CD4-positive, alpha-beta T cell (primary cell): ENCODE results near the gene CDK4. TPM values are rescaled to one million over a fixed set of nuclear protein-coding genes. Genes with fewer than 3 reads are reported as not detected.
"Not testable (repeated sequence)": the region's sequence is repeated elsewhere in the genome, so short reads cannot be mapped to it uniquely, and the experiment has no call there.

Source experiments
- ATAC-seq: fragments of 200-7000 bp; cut with Tn5 transposase; one replicate; pipeline ENCODE4 v1.10.0; 2022; ENCODE audit warnings: mild to moderate bottlenecking; ENCODE audit not compliant: poor library complexity
- CTCF ChIA-PET: fragments of 350-600 bp; sonication (Branson Sonifier 250); formaldehyde crosslinking; loops from one replicate; lab custom pipeline; 2021; ENCODE audit warnings: antibody characterized with exemption, inconsistent platforms; lab: Charles Lee
- POLR2A ChIA-PET: fragments of 350-600 bp; sonication (Branson Sonifier 250); formaldehyde crosslinking; loops from one replicate; lab custom pipeline; 2021; ENCODE audit warnings: antibody characterized with exemption, inconsistent platforms; lab: Charles Lee
- DNase-seq, 14 experiments: peaks; one replicate each; pipeline ENCODE4 v3.0.0-alpha.2; 2013 to 2020; ENCODE audit warnings: mixed read lengths in 2 of 14
- H3K27ac ChIP-seq, 2 donors: one replicate each; pipeline versions ENCODE4 v1.5.1 to v1.7.0; 2013; ENCODE audit warnings: low read length in 2 of 2, low read depth in 1 of 2, mild to moderate bottlenecking in 1 of 2
- H3K27me3 ChIP-seq, 2 experiments: 1 replicate in 1 of 2; 2 replicates in 1 of 2; pipeline versions ENCODE4 v1.6.1 to v1.7.0; 2013; ENCODE audit warnings: low read length in 2 of 2, control low read depth in 1 of 2, mild to moderate bottlenecking in 1 of 2, moderate library complexity in 1 of 2; ENCODE audit not compliant: insufficient read depth in 2 of 2, control insufficient read depth in 1 of 2
- H3K36me3 ChIP-seq: one replicate; pipeline ENCODE4 v1.6.1; 2013; ENCODE audit warnings: low read length, control low read depth; ENCODE audit not compliant: insufficient read depth
- H3K4me1 ChIP-seq: one replicate; pipeline ENCODE4 v1.6.1; 2013; ENCODE audit warnings: low read length, control low read depth; ENCODE audit not compliant: insufficient read depth
- H3K4me3 ChIP-seq: one replicate; pipeline ENCODE4 v1.5.1; 2013; ENCODE audit warnings: mild to moderate bottlenecking, low read length, moderate library complexity
- H3K9me3 ChIP-seq, 2 experiments: 1 replicate in 1 of 2; 2 replicates in 1 of 2; pipeline versions ENCODE4 v1.6.1 to v1.7.0; 2013; ENCODE audit warnings: low read length in 2 of 2, mild to moderate bottlenecking in 2 of 2, control low read depth in 1 of 2, moderate library complexity in 1 of 2; ENCODE audit not compliant: control insufficient read depth in 1 of 2, insufficient read depth in 1 of 2
- H3K27ac Mint-ChIP-seq: one replicate; pipeline ENCODE4 v1.8.0; 2020; ENCODE audit warnings: mixed read lengths
- H3K27me3 Mint-ChIP-seq: one replicate; pipeline ENCODE4 v1.8.0; 2021; ENCODE audit warnings: mixed read lengths
- H3K36me3 Mint-ChIP-seq: one replicate; pipeline ENCODE4 v1.8.0; 2021; ENCODE audit warnings: low read depth, mixed read lengths
- H3K4me1 Mint-ChIP-seq: one replicate; pipeline ENCODE4 v1.8.0; 2021; ENCODE audit warnings: low read depth, mixed read lengths
- H3K4me3 Mint-ChIP-seq: one replicate; pipeline ENCODE4 v1.8.0; 2020; ENCODE audit warnings: mild to moderate bottlenecking, mixed read lengths
- H3K9me3 Mint-ChIP-seq: one replicate; pipeline ENCODE4 v1.8.0; 2020; ENCODE audit warnings: mixed read lengths
- intact Hi-C, 2 experiments: fragments of 100-400 bp; cut with DNase I in 1 of 2; cut with micrococcal nuclease in 1 of 2; formaldehyde crosslinking; loops; one replicate each; pipeline versions ENCODE4 v1.15.1 to v1.9.0; 2023 to 2025; cut with DNase I, micrococcal nuclease
- total RNA-seq, 174 experiments: library from RNA in 2 of 174; stranded (reverse) in 2 of 174; gene quantifications; one replicate each; pipeline ENCODE4 v1.2.3 and lab custom pipeline; 2021 to 2026
- TF ChIP-seq, protein P1 (sequence below): fragments of 200-600 bp; IDR thresholded peaks from one replicate; pipeline ENCODE4 v1.8.0; 2022; ENCODE audit warnings: antibody characterized with exemption, mild to moderate bottlenecking

The CDK4 gene
- total RNA-seq, 2 experiments from 2014 or later: 8.7 to 10.8 TPM

DNA sequence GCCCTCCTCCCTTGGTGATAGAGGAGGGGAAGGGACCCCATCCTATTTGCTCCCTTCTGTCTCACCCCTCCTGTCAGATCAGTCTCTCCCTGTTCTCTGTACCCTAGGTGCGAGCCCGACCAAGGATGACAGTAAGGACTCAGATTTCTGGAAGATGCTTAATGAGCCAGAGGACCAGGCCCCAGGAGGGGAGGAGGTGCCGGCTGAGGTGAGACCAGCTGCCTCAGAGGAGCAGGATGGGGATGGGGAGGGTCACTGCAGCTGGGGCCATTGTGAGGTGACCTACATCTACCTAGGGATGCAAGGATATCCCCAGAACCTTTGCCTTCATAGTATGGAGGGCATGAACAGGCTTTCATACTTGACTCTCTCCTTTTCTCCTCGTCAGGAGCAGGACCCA, 35.8 kb downstream of the CDK4 start:
- peaks cover 77% of the 10 kb centered on the region for H3K36me3 Mint-ChIP-seq
- intact Hi-C loops: no loop called here
- Histone ChIP-seq H3K36me3 (peaks cover 75% of the 10 kb centered on the region), H3K27me3 (no peaks in the 10 kb centered on the region), H3K27ac (no peak overlapping the region), H3K9me3 (no peaks in the 10 kb centered on the region), H3K4me1 (no peaks in the 10 kb centered on the region), H3K4me3 (no peak overlapping the region)
- POLR2A ChIA-PET: no interaction called here
- no peak overlapping the region for H3K27ac Mint-ChIP-seq
- no peaks in the 10 kb centered on the region for H3K27me3 Mint-ChIP-seq
- DNase-seq (no peak), ATAC-seq (no peak)
- TF ChIP-seq, protein P1, sequence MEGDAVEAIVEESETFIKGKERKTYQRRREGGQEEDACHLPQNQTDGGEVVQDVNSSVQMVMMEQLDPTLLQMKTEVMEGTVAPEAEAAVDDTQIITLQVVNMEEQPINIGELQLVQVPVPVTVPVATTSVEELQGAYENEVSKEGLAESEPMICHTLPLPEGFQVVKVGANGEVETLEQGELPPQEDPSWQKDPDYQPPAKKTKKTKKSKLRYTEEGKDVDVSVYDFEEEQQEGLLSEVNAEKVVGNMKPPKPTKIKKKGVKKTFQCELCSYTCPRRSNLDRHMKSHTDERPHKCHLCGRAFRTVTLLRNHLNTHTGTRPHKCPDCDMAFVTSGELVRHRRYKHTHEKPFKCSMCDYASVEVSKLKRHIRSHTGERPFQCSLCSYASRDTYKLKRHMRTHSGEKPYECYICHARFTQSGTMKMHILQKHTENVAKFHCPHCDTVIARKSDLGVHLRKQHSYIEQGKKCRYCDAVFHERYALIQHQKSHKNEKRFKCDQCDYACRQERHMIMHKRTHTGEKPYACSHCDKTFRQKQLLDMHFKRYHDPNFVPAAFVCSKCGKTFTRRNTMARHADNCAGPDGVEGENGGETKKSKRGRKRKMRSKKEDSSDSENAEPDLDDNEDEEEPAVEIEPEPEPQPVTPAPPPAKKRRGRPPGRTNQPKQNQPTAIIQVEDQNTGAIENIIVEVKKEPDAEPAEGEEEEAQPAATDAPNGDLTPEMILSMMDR: no peak
- no peaks in the 10 kb centered on the region for H3K9me3 Mint-ChIP-seq
- H3K4me3 Mint-ChIP-seq: no peak overlapping the region
- CTCF ChIA-PET: no interaction called here
- H3K4me1 Mint-ChIP-seq: peaks cover 6% of the 10 kb centered on the region

DNA sequence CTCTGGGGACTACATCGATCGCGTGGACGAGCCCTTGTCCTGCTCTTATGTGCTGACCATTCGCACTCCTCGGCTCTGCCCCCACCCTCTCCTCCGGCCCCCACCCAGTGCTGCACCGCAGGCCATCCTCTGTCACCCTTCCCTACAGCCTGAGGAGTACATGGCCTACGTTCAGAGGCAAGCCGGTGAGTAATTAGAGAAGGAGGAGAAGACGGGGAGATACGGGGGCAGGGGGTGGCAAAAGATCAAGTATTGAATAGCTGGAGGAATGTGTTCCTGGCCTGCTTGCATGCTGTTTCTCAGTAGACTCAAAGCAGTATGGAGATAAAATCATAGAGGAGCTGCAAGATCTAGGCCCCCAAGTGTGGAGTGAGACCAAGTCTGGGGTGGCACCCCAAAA, 36.3 kb downstream of the CDK4 start:
- intact Hi-C loops: no loop called here
- no peak for DNase-seq
- ATAC-seq: no peak
- Mint-ChIP-seq H3K4me1 (peaks cover 6% of the 10 kb centered on the region), H3K4me3 (no peak overlapping the region), H3K27me3 (no peaks in the 10 kb centered on the region), H3K27ac (no peak overlapping the region), H3K36me3 (peaks cover 77% of the 10 kb centered on the region), H3K9me3 (no peaks in the 10 kb centered on the region)
- Histone ChIP-seq H3K36me3 (peaks cover 74% of the 10 kb centered on the region), H3K4me3 (no peak overlapping the region), H3K9me3 (no peaks in the 10 kb centered on the region), H3K27ac (no peak overlapping the region), H3K4me1 (no peaks in the 10 kb centered on the region), H3K27me3 (no peaks in the 10 kb centered on the region)
- TF ChIP-seq, protein P1: no peak
- POLR2A ChIA-PET: no interaction called here
- CTCF ChIA-PET: no interaction called here

DNA sequence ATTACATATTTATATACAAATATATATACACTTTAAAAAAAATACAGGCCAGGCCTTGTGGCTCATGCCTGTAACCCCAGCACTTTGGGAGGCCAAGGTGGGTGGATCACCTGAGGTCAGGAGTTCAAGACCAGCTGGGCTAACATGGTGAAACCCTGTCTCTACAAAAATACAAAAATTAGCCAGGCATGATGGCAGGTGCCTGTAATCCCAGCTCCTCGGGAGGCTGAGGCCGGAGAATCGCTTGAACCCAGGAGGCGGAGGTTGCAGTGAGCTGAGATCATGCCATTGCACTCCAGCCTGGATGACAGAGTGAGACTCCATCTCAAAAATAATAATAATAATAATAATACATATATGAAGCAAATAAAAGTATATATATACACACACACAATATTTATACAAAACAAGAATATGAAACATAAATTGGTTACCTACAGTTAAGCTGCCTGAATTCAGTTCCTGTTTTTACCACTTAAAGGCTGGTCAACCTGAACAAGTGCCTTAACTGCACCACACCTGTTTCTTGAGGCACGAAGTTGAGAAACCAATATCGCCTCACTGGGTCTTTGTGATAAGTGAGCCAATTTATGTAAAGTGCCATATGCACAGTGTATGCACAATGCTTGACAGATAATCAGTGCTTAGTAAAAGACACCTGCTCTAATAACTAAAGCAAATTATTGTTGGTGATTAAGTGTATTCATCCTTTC, 36.9 kb downstream of the CDK4 start:
- POLR2A ChIA-PET, intact Hi-C loops: not testable (repeated sequence)

DNA sequence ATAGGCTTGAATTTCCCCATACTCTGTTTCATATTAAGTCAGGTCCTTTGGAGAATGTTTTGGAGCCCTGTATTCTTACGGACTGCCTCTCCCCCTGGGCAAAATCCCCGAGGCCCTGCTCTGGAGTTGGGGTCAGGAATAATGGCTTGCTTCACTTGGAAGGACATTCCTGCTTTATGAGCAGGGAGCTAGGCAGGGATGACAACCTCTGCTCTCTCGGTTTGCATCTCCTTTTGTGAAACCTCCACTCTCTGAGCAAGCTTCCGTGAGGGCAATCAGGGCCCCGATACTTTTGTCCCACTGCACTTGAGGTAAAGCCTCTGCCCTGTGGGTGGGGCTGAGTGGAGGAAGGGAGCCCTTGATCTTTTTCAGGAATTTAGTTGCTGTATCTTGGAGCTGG, 38.9 kb downstream of the CDK4 start:
- H3K9me3 Mint-ChIP-seq: no peaks in the 10 kb centered on the region
- H3K36me3 ChIP-seq: peaks cover 60% of the 10 kb centered on the region
- DNase-seq (no peak), ATAC-seq (no peak)
- no peaks in the 10 kb centered on the region for H3K27me3 Mint-ChIP-seq
- H3K9me3 ChIP-seq: no peaks in the 10 kb centered on the region
- no peak overlapping the region for H3K27ac Mint-ChIP-seq
- POLR2A ChIA-PET: interaction anchor here (0.6 kb wide), 1 partner anchor 1143 kb away, joined by 3 read pairs; no protein-coding TSS in a partner anchor
- no peaks in the 10 kb centered on the region for H3K27me3 ChIP-seq
- H3K4me1 ChIP-seq: no peaks in the 10 kb centered on the region
- no peak overlapping the region for H3K4me3 Mint-ChIP-seq
- H3K4me1 Mint-ChIP-seq: peaks cover 5% of the 10 kb centered on the region
- TF ChIP-seq, protein P1: no peak
- CTCF ChIA-PET: no interaction called here
- intact Hi-C loops: no loop called here
- no peak overlapping the region for H3K27ac ChIP-seq
- H3K4me3 ChIP-seq: no peak overlapping the region
- peaks cover 77% of the 10 kb centered on the region for H3K36me3 Mint-ChIP-seq

More for the DNA sequence above, 36.9 kb downstream of the CDK4 start:
- H3K36me3 ChIP-seq: peaks cover 73% of the 10 kb centered on the region
- CTCF ChIA-PET, H3K9me3 Mint-ChIP-seq, H3K27me3 ChIP-seq, H3K4me3 ChIP-seq, H3K27me3 Mint-ChIP-seq, H3K27ac Mint-ChIP-seq, H3K4me1 ChIP-seq, DNase-seq, ATAC-seq, H3K9me3 ChIP-seq, H3K4me3 Mint-ChIP-seq, H3K4me1 Mint-ChIP-seq, H3K27ac ChIP-seq: not testable (repeated sequence)
- H3K36me3 Mint-ChIP-seq: peaks cover 77% of the 10 kb centered on the region
